IPS-NIHi7 (cell line): ENCODE results near the gene SRCIN1.
"Not testable (repeated sequence)": the region's sequence is repeated elsewhere in the genome, so short reads cannot be mapped to it uniquely, and the experiment has no call there.

Source experiments
- DNase-seq: peaks from one replicate; pipeline ENCODE4 v3.0.0; 2012; ENCODE audit warnings: mixed read lengths; ENCODE audit errors: extremely low spot score

Gene SRCIN1

GRCh38 chr17:38511150-38512108, 94.3 kb downstream of the SRCIN1 start:
- DNase-seq: peak; percentile 29

GRCh38 chr17:38510421-38511149, 95.2 kb downstream of the SRCIN1 start:
- DNase-seq: peak; percentile 83

DNA sequence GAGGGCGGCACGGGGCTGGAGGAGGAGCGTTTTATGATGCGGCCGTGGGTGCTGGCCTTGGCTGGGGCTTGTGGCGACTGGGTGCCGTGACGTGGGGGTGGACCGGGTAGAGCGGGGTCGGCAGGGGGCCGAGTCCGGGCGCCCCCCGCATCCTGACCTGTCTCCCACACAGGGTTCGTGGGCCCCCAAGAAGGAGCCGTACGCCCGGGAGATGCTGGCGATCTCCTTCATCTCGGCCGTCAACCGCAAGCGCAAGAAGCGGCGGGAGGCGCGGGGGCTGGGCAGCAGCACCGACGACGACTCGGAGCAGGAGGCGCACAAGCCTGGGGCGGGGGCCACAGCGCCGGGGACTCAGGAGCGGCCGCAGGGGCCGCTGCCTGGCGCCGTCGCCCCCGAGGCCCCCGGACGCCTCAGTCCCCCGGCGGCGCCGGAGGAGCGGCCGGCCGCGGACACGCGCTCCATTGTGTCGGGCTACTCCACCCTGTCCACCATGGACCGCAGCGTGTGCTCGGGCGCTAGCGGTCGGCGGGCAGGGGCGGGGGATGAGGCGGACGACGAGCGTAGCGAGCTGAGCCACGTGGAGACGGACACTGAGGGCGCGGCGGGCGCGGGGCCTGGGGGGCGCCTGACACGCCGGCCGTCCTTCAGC, 95.9 kb downstream of the SRCIN1 start:
- DNase-seq: peak; percentile 47

DNA sequence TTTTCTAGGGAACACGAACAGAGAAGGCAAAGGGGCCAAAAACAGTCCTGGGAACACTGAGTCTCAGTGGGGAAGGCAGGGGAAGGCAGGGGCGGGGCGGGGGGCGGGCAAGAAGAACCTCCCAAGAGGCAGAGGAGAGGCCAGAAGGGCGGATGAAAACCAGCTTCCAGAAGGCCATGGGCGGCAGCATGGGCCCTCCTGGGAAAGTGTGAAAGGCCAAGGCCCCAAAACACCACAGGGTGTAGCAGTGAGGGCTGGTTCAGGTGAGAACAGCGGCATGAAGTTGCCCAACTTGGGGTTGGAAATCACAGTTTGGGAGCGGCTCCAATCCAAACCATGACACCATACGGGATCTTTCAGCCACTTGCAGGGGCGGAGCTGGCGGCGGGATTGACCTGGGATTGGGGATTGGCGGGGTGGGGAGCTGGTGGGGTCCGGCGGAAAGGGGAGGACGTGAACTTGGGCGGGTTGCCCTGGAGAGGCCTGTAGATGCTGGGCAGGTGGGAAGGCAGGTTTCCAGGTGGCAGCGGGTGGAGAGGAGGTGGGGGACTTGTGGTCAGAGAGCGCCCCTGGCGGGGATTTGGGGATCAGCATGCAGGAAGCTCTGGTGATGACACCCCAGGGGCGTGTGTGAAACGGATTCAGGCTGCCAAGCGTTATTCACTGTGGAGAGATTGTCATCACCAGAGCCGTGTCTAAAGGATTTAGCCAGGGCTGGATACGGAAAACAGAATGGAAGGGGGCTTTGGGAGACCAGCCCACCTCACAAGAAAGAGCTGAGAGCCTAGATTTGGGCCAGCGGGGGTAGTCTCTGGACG, 96.6 kb downstream of the SRCIN1 start:
- DNase-seq: peak; percentile 95

DNA sequence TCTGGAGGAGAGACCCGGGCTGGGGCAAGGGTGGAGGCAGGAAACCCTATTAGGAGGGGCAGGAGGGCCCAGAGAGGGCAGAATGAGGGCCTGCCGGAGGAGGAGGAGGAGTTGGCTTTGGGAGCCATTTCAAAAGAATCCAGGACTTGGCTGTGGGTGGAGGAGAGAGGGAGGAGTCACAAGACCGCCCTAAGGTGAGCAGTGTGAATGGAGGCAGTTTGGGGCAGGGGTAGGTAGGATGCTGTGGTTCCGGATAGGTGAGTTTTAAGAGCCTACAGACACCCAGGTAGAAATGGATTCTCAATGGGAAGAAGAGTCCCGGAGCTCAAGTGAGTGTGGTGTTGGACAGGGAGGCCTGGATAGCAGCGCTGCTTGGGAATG, 97.2 kb downstream of the SRCIN1 start:
- peak; percentile 44 for DNase-seq

GRCh38 chr17:38507921-38508569, 97.7 kb downstream of the SRCIN1 start:
- no peak for DNase-seq

GRCh38 chr17:38507436-38507835, 98.3 kb downstream of the SRCIN1 start:
- no peak for DNase-seq

- no peak for DNase-seq
These were observed 101.5 kb downstream of the SRCIN1 start for GRCh38 chr17:38504216-38504615.

GRCh38 chr17:38503286-38503913, 102.4 kb downstream of the SRCIN1 start:
- peak; percentile 18 for DNase-seq

GRCh38 chr17:38501718-38502117, 104.0 kb downstream of the SRCIN1 start:
- not testable (repeated sequence) for DNase-seq

- not testable (repeated sequence) for DNase-seq
These were observed 106.5 kb downstream of the SRCIN1 start for GRCh38 chr17:38499230-38499629.

DNA sequence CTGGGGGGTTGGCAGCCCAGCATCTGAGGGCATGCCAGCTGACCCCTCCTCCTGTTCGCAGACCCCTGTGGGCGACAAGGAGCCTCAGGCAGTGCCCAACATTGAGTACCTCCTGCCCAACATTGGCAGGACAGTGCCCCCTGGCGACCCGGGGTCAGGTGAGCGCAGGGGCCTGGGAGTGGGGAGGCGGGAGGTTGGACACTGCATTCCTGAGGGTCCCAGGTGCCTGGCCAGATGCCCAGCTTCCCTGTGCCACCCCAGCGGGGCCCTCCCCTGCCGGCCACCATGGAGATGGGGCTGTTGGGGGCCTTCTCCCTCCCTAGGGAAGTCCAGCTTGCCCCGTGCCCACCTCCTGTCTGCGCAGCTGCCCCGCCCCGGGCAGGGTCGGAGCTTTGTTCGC, 107.4 kb downstream of the SRCIN1 start:
- DNase-seq: no peak

GRCh38 chr17:38497656-38498055, 108.1 kb downstream of the SRCIN1 start:
- DNase-seq: not testable (repeated sequence)

DNA sequence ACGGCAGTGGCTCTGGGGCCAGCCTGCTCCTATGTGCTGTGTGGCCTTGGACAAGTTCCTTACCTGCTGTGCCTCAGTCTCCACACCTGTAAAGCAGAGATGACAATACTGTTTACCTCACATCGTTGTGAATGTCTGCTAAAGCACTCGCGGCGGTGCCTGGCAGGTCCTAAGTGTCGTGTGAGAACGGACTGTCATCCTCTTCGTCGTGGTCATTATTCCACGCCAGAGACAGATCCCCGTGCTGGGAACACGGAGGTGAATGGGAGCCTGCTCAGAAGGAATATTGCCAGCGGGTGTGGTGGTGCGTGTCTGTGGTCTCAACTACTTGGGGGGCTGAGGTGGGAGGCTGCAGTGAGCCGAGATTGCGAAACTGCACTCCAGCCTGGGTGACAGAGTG, 111.6 kb downstream of the SRCIN1 start:
- DNase-seq: not testable (repeated sequence)

GRCh38 chr17:38492067-38493040, 113.4 kb downstream of the SRCIN1 start:
- DNase-seq: peak; percentile 61

DNA sequence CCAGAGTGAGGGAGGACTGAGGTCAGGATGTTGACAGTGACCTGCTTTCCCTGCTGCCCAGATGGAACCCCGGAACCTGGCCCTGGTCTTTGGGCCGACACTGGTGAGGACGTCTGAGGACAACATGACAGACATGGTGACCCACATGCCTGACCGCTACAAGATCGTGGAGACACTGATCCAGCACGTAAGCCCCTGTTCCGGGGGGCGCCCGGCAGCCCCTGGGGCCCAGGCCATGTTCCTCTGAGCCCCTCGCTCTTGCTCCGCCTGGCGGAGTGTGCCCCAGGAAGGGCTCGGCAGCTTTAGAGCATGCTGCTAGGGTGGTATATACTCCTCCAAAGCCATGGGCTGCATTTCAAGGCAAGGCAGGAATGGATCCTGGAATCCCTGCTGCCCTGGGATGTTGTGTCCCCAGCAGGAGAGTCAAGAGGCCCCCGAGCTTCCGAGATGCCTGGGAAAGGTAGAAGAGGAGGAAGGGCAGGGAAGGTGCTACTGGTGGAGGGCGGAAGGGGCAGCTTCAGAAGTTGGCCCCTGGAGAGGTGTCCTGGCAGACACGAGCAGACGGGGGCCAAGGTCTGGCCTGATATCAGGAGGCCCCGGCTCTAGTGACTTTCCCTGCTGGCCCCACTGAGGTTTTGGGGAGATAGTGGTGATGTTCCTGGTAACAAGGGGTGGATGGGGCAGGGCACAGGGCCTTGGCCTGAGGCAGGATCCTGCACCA, 114.2 kb downstream of the SRCIN1 start:
- DNase-seq: not testable (repeated sequence)

- DNase-seq: not testable (repeated sequence)
These were observed 116.0 kb downstream of the SRCIN1 start for GRCh38 chr17:38489774-38490173.

DNA sequence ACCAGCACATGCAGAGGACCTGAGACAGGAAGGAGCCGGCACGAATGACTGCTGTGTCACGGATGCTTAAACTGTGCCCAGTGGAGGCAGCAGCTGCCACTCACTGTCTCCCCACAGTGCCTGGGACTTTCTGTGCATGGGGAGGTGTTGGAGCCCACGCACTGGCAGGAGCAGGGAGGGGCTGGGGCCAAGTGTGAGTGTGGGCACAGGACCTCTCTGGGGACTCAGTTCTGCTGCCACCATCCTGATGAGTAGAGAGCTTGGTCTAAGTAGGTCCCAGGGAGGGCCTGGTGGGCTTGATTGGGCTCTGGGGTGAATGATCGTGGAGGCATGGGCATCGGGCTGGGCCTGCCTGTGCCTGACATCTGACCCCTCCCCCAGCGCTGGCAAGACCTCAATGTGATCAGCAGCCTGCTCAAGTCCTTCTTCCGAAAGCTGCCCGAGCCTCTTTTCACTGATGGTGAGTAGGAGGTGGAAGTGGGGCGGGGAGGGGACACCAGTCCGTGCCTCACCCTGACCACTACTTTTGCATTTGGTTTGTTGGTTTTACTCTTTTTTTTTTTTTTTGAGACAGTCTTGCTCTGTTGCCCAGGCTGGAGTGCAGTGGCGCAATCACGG, 120.0 kb downstream of the SRCIN1 start:
- DNase-seq: not testable (repeated sequence)
